GM23338 (cell line): ENCODE data around the gene CRYBG3.

Experiments used
- CREB1 ChIP-seq: fragments of 250-450 bp; sonication (Bioruptor Pico); IDR thresholded peaks from 2 replicates; pipeline ENCODE4 v1.5.0; 2020; ENCODE audit warnings: low read depth, mild to moderate bottlenecking, moderate library complexity
- EZH2 ChIP-seq: fragments of 200-600 bp; sonication (generic); IDR thresholded peaks from one replicate; pipeline ENCODE4 v1.8.0; 2017; ENCODE audit warnings: antibody characterized with exemption, mild to moderate bottlenecking, low read depth; ENCODE audit not compliant: unreplicated experiment
- JUNB ChIP-seq: IDR thresholded peaks from one replicate; pipeline ENCODE4 v1.6.1; 2016; ENCODE audit warnings: antibody characterized with exemption; ENCODE audit not compliant: unreplicated experiment
- POLR2AphosphoS5 ChIP-seq: IDR thresholded peaks from 2 replicates; pipeline ENCODE4 v1.6.1; 2016; ENCODE audit warnings: antibody characterized with exemption, low read depth
- ZNF114 ChIP-seq: fragments of 250-450 bp; sonication (Bioruptor Pico); IDR thresholded peaks from 2 replicates; pipeline ENCODE4 v1.5.0; 2020; ENCODE audit warnings: mild to moderate bottlenecking, moderate library complexity
- TF ChIP-seq, protein P1 (sequence below), 2 experiments: fragments of 200-600 bp in 1 of 2; sonication (generic) in 1 of 2; conservative IDR thresholded peaks; 2 replicates each; pipeline versions ENCODE4 v1.5.1 to v1.6.1; 2016 to 2017; ENCODE audit warnings: antibody characterized with exemption in 2 of 2, low read depth in 2 of 2, mild to moderate bottlenecking in 2 of 2, moderate library complexity in 1 of 2
- TF ChIP-seq, protein P2 (sequence below): IDR thresholded peaks from one replicate; pipeline ENCODE4 v1.6.1; 2018; ENCODE audit warnings: antibody characterized with exemption; ENCODE audit not compliant: unreplicated experiment

DNA sequence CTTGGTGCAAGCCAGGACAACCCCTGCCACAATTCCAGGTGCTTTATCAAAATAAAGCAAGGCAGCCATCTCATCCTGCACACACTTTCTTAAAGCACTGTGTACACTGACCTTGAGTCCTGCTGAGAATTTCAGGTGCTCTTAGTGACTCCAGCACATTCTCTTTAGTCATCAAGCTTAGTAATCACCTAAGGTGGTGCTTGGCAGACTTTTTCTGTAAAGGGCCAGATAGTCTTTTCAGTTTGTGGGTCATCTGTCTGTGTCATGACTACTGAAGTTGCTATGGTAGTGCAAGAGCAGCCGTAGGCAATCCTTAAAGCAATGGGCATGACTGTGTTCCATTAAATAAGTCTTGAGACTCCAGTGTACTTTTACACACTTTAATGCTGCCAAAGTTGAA is 114.0 kb downstream of the CRYBG3 start:
- TF ChIP-seq EZH2 (no peak), ZNF114 (CRISPR knock-in tag) (no peak), POLR2AphosphoS5 (no peak), JUNB (no peak), CREB1 (CRISPR knock-in tag) (no peak)
- TF ChIP-seq, protein P1, sequence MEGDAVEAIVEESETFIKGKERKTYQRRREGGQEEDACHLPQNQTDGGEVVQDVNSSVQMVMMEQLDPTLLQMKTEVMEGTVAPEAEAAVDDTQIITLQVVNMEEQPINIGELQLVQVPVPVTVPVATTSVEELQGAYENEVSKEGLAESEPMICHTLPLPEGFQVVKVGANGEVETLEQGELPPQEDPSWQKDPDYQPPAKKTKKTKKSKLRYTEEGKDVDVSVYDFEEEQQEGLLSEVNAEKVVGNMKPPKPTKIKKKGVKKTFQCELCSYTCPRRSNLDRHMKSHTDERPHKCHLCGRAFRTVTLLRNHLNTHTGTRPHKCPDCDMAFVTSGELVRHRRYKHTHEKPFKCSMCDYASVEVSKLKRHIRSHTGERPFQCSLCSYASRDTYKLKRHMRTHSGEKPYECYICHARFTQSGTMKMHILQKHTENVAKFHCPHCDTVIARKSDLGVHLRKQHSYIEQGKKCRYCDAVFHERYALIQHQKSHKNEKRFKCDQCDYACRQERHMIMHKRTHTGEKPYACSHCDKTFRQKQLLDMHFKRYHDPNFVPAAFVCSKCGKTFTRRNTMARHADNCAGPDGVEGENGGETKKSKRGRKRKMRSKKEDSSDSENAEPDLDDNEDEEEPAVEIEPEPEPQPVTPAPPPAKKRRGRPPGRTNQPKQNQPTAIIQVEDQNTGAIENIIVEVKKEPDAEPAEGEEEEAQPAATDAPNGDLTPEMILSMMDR (conservative IDR thresholded peaks at IDR 0.05; ENCODE audit: low read depth in 2 of 2): no peak
- TF ChIP-seq, protein P2, sequence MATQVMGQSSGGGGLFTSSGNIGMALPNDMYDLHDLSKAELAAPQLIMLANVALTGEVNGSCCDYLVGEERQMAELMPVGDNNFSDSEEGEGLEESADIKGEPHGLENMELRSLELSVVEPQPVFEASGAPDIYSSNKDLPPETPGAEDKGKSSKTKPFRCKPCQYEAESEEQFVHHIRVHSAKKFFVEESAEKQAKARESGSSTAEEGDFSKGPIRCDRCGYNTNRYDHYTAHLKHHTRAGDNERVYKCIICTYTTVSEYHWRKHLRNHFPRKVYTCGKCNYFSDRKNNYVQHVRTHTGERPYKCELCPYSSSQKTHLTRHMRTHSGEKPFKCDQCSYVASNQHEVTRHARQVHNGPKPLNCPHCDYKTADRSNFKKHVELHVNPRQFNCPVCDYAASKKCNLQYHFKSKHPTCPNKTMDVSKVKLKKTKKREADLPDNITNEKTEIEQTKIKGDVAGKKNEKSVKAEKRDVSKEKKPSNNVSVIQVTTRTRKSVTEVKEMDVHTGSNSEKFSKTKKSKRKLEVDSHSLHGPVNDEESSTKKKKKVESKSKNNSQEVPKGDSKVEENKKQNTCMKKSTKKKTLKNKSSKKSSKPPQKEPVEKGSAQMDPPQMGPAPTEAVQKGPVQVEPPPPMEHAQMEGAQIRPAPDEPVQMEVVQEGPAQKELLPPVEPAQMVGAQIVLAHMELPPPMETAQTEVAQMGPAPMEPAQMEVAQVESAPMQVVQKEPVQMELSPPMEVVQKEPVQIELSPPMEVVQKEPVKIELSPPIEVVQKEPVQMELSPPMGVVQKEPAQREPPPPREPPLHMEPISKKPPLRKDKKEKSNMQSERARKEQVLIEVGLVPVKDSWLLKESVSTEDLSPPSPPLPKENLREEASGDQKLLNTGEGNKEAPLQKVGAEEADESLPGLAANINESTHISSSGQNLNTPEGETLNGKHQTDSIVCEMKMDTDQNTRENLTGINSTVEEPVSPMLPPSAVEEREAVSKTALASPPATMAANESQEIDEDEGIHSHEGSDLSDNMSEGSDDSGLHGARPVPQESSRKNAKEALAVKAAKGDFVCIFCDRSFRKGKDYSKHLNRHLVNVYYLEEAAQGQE: no peak
